GDM1 (cell line): ENCODE data around the gene CALHM6.

Source experiments
- DNase-seq: peaks from one replicate; lab custom pipeline; 2025; lab: John Stamatoyannopoulos, UW

CALHM6 gene

DNA sequence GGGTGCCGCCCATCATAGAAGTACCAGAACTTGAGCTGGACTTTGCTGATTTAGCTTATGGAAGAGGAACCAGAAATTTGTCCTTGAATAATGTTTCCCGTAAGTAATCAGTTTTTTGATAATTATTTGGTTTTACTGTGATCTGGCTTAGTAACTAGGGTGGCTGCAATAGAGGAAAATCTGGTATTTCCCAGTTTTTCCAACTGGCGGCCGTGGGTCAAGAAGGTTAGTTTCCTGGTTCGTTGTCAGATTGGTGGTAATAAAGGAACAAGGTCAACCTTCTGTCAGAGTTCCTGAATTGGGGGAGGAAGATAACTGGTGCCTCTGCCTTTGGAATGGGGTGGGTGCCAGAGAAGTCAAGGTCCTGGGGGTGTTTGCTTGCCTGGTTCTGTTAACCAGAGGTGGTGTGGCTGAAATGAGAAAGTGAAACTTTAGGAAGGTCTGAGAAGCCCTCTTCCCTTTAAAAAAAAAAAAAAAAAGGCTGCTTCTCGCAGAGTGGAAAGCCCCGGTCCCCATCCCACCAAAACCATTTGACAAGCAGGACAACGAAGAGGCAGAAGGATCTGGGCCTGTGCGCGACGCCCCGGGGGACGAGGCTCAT is at the start of gene CALHM6:
TSS of gene CALHM6 (plus strand) at position 45 of the 601 bp plus-strand sequence. CDS start at position 600, 555 bp downstream.
- no peak for DNase-seq

GRCh38 chr6:116412270-116412669 is 48.9 kb upstream of the CALHM6 start:
- no peak for DNase-seq

DNA sequence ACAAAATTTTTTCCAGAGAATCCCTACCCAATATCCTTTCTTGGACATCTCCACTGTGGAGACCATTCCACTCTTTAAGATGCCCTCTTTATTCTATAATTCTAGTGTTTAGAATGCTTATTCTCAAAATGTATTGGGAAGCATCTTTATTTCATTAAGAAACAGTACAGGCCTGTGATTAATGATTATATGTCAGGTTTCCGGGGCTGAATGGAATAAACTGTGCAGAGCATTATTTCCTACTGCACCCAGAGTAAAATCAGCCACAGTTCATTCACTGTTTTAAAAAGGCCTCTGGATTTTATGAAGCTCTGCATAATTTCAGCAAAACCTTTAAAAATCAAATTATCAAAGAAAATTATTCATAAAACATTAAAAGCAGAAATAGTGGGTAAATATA is 47.8 kb upstream of the CALHM6 start:
- no peak for DNase-seq

DNA sequence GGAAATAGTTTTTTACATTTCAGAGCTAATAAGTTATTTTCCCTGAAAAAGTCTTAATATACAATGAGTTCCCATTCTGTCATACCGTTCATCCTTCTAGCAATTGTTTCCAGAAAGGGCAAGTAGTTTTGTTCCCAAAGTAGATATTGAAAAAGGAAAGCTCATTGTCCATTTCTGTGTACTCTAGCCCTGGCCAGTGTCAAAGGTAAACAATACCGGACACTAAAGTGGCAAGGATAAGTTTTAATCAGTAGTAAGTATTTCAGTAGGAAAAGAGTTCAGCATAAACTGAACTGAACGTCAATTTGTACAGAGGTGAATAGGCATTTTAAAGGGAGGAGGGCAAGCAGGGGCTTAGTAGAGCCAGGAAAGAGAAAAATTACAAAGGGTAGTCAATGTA is 43.5 kb upstream of the CALHM6 start:
- DNase-seq: no peak

DNA sequence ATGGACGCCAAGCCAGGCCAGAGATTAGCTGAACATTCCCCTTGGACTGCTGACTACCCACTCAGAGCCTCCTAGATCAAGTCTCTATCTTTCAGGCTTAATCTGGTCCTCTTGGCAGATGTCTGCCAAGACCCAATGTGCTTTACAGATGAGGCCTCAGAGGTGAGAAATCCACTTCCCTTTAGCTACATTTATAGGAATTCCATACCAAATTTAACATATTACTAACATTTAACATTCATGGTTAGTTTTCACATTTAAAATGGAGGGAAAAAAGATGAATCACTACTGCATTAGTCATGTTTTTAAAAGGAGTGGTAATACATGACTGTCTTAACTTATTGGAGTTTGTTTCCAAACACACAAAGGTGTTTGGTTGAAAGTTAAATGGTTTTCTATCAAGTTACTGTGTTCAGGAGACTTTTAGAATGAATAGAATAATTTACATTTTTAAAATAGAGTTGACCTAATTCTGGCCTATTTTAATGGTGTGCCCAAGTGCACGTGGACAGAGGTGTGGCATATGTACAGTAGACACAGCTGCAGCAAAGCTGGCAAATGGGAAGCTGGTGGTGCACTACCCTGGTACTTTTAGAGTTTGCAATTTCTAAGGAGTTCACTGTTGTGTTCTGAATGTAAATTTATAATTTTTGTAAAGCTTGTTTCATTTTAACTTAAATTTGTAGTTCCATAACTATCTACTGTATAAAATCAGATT is 41.9 kb upstream of the CALHM6 start:
- no peak for DNase-seq

DNA sequence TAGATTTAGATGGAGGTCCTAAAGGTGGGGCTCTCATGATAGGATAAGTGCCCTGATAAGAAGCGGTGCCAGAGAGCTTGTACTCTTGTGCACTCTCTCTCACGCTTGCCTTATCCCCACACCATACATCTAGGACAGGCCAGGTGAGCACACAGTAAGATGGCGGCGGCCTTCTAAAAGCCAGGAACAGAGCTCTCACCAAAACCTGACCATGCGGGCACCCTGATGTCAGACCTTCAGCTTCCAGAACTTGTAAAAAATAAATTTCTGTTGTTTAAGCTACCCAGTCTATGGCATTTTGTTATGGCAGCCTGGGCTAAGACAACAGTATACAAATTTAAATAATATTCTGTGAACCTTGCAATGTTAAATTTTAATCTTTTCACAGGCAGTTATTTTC is 40.8 kb upstream of the CALHM6 start:
- no peak for DNase-seq

- DNase-seq: no peak
Measured at GRCh38 chr6:116422238-116422637, 38.9 kb upstream of the CALHM6 start.

- no peak for DNase-seq
Measured at GRCh38 chr6:116424001-116424400, 37.2 kb upstream of the CALHM6 start.

- no peak for DNase-seq
Measured at GRCh38 chr6:116426551-116426950, 34.6 kb upstream of the CALHM6 start.

DNA sequence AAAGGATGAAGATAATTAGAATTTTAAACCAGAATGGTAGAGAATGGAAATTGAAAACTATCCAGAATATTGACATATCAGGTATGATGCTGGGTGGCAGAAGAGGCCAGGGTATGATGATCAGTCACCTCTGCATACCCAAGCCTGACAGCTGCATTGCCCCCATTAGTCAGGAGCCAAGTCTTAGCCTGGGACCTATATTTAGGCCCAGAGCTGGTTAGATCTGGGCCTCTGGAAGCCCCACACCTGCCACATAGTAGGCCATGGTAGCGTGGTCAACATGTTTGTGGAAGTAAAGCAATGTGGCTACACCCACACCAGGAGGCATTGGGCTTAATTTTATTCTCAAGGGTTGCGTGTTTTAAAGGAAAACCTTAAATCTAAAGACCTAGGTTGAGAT is 32.1 kb upstream of the CALHM6 start:
- no peak for DNase-seq

DNA sequence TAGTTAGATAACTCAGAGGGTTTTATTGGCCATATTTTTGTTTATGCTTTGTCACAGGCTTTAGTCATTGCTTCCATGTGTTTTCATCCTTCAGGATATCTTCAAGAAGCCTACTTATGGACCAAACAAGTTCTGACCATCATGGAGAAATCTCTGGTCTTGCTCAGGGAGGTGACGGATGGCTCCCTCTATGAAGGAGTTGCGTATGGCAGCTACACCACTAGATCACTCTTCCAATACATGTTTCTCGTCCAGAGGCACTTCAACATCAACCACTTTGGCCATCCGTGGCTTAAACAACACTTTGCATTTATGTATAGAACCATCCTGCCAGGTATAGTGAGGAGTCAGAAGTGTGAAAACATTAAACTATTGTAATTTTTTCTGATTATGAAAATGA is 30.3 kb upstream of the CALHM6 start:
- no peak for DNase-seq

- no peak for DNase-seq
Measured at GRCh38 chr6:116431964-116432595, 29.1 kb upstream of the CALHM6 start.

DNA sequence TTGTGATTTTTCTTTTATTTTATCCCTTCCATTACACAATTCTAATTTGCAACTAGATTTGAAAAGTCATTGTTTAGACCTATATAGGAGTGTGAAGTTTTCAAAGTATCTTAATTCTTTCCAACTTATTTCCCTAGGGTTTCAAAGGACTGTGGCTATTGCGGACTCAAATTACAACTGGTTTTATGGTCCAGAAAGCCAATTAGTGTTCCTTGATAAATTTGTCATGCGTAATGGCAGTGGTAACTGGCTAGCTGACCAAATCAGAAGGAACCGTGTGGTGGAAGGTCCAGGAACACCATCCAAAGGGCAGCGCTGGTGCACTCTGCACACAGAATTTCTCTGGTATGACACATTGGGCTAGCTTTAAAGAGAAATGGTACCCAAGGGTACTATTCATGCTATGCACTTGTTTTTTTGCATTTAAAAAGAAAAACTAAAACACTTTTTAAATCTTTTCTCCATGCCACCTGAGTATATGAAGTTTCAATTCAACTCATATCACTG is 27.9 kb upstream of the CALHM6 start:
- no peak for DNase-seq

DNA sequence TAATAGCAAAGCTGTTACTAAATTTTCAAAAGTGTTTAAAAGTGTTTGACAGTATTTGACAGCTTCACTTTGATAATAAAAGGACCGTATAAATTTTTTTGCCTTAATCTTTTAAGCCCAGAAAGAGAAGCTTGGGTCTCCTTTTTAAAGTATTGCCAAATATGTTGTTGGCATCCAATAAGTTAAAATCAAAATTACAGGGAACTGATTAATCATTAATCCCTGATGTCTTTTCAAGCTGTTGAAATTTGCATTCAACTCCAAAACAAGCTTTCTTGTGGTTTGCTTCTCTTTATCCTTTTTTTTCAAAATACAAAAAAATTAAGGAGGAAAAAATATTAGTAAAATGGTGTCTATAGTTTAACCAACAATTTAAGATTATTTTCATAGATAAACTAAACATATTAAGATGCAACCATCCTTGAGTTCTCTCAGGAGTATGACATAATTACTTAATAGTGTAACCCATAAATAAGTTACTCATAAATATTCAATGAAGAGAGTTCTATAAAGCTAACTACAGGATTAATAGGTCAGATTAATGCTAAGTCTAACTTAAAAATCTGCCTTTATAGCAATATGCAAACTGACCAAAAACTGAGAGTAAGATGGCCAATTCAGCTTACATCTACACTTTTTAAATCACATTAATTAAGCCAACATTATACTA is 27.0 kb upstream of the CALHM6 start:
- DNase-seq: no peak

- no peak for DNase-seq
Measured at GRCh38 chr6:116436586-116436985, 24.6 kb upstream of the CALHM6 start.

DNA sequence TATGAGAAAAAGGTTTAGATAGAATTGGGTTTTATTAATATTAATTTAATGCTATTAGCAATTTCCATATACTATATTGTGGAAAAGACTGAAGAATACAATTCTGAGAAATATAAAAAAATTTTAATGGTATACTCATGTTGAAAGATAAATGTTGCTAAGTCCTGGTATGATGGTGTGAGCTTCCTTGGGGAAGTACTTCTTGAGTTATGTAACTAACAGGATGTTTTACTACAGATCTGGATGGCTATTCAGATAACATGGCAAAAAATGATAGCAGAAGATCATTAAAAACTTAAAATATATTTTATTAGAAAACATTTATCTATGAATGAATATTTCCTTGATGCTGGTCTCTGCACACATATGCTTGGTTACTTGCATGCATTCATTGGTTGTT is 23.5 kb upstream of the CALHM6 start:
- no peak for DNase-seq

DNA sequence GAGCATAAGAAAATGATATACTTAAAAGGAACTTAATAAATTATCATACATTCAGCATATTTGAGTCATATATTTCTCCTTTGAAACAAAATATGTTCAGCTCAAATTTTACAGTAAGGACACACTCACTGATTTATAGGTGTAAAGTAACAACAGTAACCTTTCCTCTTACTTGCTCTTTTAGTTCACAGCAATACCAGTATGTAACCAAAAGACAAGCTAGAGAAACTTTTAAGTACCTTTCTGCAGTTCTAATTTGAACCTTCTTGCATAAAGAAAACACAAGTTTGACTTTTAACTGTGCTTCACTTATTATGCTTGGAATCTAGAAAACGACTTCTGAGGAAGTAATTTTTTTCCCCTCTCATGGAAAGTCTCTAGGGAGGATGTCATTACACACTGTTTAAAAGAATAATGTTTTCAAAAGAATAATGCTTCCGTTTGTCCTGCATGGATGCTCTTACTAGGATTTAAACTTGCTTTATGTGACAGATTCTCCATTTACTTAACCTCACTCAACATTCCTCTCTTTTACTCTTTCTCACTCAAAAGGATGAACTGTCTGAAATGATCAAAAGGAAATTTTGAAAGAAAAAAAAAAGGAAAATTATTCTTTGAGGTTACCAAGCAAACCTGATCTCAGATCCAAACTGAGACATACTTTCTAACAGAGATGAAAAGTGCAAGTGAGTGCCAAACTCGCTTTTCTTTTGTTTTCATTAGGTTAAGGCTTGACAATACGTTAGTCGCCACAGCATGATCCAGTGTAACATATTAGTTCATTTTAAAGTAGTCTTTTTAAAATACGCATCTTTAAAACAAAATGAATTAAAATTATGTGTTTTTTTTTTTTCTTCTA is 22.4 kb upstream of the CALHM6 start:
- no peak for DNase-seq

DNA sequence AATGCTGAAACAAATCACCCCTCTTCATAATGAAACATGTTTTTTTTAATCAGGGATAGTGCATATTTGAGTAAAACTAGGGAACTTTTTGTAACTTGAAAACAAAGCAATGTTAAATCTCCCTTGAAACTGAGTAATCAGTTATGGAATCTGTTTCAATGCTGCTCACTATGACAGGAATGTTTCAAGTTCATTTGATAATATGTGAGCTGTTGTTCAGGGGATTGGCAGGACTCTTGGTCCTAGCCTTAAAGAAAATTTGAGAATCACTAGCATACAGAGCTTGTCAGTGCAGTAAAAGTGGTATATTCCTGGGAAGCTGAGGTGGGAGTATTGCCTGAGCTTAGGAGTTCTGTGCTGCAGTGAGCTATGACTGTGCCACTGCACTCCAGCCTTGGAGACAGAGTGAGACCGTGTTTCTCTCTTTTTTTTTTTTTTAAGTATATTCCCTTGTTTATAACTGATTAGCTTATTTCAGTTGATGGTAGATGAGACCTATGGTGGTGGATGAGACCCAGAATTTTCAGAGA is 21.6 kb upstream of the CALHM6 start:
- no peak for DNase-seq

DNA sequence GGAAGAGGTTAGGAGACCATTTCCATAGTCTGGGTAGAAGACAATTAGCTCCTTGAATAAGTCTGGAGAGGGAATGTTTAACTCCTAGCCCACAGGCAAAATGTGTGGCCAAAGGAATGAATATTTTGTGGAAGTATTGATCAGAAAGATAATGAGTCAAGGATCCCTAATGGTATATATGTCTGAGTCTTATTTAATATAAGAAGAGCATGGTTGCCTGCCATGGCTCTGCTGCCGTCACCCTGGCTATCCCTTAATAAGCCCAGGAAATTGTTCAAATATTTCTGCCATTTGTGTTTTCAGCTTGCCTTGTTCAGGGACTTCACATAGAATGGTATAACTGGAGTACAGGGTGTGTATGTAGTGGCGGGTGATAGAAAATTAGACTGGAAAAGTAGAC is 18.1 kb upstream of the CALHM6 start:
- no peak for DNase-seq

GRCh38 chr6:116444092-116444491 is 17.1 kb upstream of the CALHM6 start:
- peak; percentile 4 for DNase-seq

- DNase-seq: no peak
Measured at GRCh38 chr6:116444575-116444974, 16.6 kb upstream of the CALHM6 start.

DNA sequence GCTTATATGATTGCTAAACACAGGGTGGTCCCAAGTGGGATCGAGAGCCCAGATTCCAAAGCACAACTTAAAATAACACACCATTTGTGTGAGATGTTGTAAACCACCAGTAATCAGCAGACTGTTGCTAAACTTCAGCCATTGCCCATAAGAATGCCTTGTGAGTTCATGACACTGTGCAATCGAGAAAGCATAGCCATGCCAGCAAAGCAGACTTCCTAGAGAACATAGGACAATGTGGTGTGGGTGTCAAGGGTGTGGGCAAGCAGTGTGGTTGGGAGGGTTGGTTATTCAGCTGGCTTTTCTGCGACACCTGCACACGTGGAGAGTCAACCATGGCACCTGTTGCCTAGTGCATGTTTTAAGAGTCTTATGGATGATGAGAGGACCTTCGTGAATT is 16.1 kb upstream of the CALHM6 start:
- DNase-seq: no peak
